HG03558 (cell line): ENCODE results near the gene TMEM51.

Source experiments
- ATAC-seq: cut with Tn5 transposase; IDR thresholded peaks from one replicate; pipeline ENCODE4 v1.9.1; 2021; ENCODE audit warnings: moderate number of reproducible peaks; ENCODE audit not compliant: unreplicated experiment; ENCODE audit errors: extremely low read depth

Gene TMEM51

GRCh38 chr1:15236321-15236721, 82.8 kb downstream of the TMEM51 start:
- no peak for ATAC-seq

- ATAC-seq = no peak
These were observed 83.2 kb downstream of the TMEM51 start for GRCh38 chr1:15236746-15237145.

- ATAC-seq = no peak
These were observed 85.2 kb downstream of the TMEM51 start for GRCh38 chr1:15238789-15239188.

GRCh38 chr1:15242766-15243165, 89.2 kb downstream of the TMEM51 start:
- ATAC-seq = no peak

GRCh38 chr1:15243275-15244043, 89.9 kb downstream of the TMEM51 start:
- ATAC-seq = no peak

- ATAC-seq = no peak
These were observed 91.3 kb downstream of the TMEM51 start for GRCh38 chr1:15244813-15245212.

GRCh38 chr1:15245593-15246360, 92.2 kb downstream of the TMEM51 start:
- ATAC-seq = no peak

- no peak for ATAC-seq
These were observed 93.5 kb downstream of the TMEM51 start, which contains the start of gene FHAD1 for GRCh38 chr1:15246960-15247614. Gene FHAD1, plus strand, starts transcription at chr1:15247223. Its CDS starts 4,562 bp downstream, at chr1:15251785.

- ATAC-seq = no peak
These were observed 94.7 kb downstream of the TMEM51 start for GRCh38 chr1:15248216-15248615.

- ATAC-seq = no peak
These were observed 95.5 kb downstream of the TMEM51 start for GRCh38 chr1:15249081-15249480.

GRCh38 chr1:15251857-15252835, 98.6 kb downstream of the TMEM51 start:
- no peak for ATAC-seq

- no peak for ATAC-seq
These were observed 101.0 kb downstream of the TMEM51 start for GRCh38 chr1:15254559-15254958.

GRCh38 chr1:15255582-15256149, 102.1 kb downstream of the TMEM51 start:
- ATAC-seq = no peak

GRCh38 chr1:15256584-15256983, 103.0 kb downstream of the TMEM51 start:
- ATAC-seq = no peak

- ATAC-seq = no peak
These were observed 103.8 kb downstream of the TMEM51 start for GRCh38 chr1:15257309-15257708.

GRCh38 chr1:15258833-15259621, 105.5 kb downstream of the TMEM51 start:
- ATAC-seq = no peak

GRCh38 chr1:15259622-15260007, 106.1 kb downstream of the TMEM51 start:
- ATAC-seq = no peak

- ATAC-seq = no peak
These were observed 107.0 kb downstream of the TMEM51 start for GRCh38 chr1:15260418-15261154.
